Heart left ventricle (tissue), 16 donors: Measurements from ENCODE around the gene ELAVL2. TPM values are rescaled to one million over a fixed set of nuclear protein-coding genes. Genes with fewer than 3 reads are reported as not detected.

ENCODE experiments used
- ATAC-seq, 4 donors: fragments of 200-7000 bp; cut with Tn5 transposase; one replicate each; pipeline ENCODE4 v1.9.1; 2020 to 2022; ENCODE audit warnings: moderate library complexity in 4 of 4, mild to moderate bottlenecking in 3 of 4, moderate number of reproducible peaks in 1 of 4
- DNase-seq, 5 donors: peaks; one replicate each; pipeline ENCODE4 v3.0.0-alpha.2; 2020
- H3K27ac ChIP-seq, 12 donors: fragments of 200-600 bp; sonication (generic) in 4 of 12; one replicate each; pipeline versions ENCODE4 v1.5.0 to v1.8.0; 2016 to 2022; ENCODE audit warnings: mild to moderate bottlenecking in 2 of 12
- H3K27me3 ChIP-seq, 9 donors: fragments of 200-600 bp; sonication (generic) in 2 of 9; one replicate each; pipeline versions ENCODE4 v1.5.1 to v1.8.0; 2016 to 2022; ENCODE audit warnings: mild to moderate bottlenecking in 3 of 9
- H3K36me3 ChIP-seq, 9 donors: fragments of 200-600 bp; sonication (generic) in 2 of 9; one replicate each; pipeline versions ENCODE4 v1.5.0 to v1.8.0; 2018 to 2022; ENCODE audit warnings: mild to moderate bottlenecking in 2 of 9
- H3K4me1 ChIP-seq, 12 donors: fragments of 200-600 bp; sonication (generic) in 4 of 12; one replicate each; pipeline versions ENCODE4 v1.5.0 to v1.8.0; 2016 to 2022; ENCODE audit warnings: mild to moderate bottlenecking in 3 of 12
- H3K4me3 ChIP-seq, 12 donors: fragments of 200-600 bp; sonication (generic) in 4 of 12; one replicate each; pipeline versions ENCODE4 v1.5.0 to v1.8.0; 2017 to 2022; ENCODE audit warnings: mild to moderate bottlenecking in 9 of 12, moderate library complexity in 4 of 12
- H3K9me3 ChIP-seq, 12 donors: fragments of 200-600 bp; sonication (generic) in 4 of 12; one replicate each; pipeline versions ENCODE4 v1.5.0 to v1.8.0; 2016 to 2022; ENCODE audit warnings: mild to moderate bottlenecking in 1 of 12
- POLR2A ChIP-seq, 2 donors: fragments of 450-650 bp; IDR thresholded peaks; one replicate each; pipeline ENCODE4 v1.6.1; 2017; ENCODE audit warnings: antibody characterized with exemption in 2 of 2, mild to moderate bottlenecking in 2 of 2, moderate library complexity in 2 of 2
- WGBS, 4 donors: extraction: QIAGEN DNeasy Blood & Tissue Kit in 2 of 4; methylation state at CpG; one replicate each; pipeline versions ENCODE4 v1.1.5 to v1.1.7; 2013 to 2018; 5-methylcytosine and 5-hydroxymethylcytosine counted together
- intact Hi-C, 10 donors: fragments of 100-400 bp; cut with DNase I; formaldehyde crosslinking; loops; one replicate each; pipeline versions ENCODE4 v1.11.1 to v1.14.2; 2022
- polyA plus RNA-seq, 2 donors: library from polyadenylated mRNA; stranded (reverse); fragments of 200-250 nt; gene quantifications; one replicate each; pipeline ENCODE4 v1.2.3, GENCODE V29; 2013
- total RNA-seq, 9 donors: library from RNA; depleted of rRNA in 2 of 9; stranded (reverse); fragments of >200 nt in 2 of 9; fragmentation: NEBNext Ultra II Directional in 3 of 9; extraction: Animal tissue kit (Norgen Biotek cat#: 25700) in 3 of 9; gene quantifications; one replicate each; pipeline versions ENCODE4 v1.1.0 to v1.2.4, GENCODE V29; 2016 to 2023
- TF ChIP-seq, protein P1 (sequence below), 12 donors: fragments of 200-600 bp; sonication (generic) in 4 of 12; IDR thresholded peaks; one replicate each; pipeline versions ENCODE4 v1.5.0 to v1.8.0; 2018 to 2022; ENCODE audit warnings: antibody characterized with exemption in 12 of 12, mild to moderate bottlenecking in 5 of 12
- donor health status: ischemic (EF 13 %, LVEDD 7.1; RV severe dilation, severe dysfunction).
- donor health status: healthy with polysubstance abuse.
- donor health status: DM: no; HTN: yes; CAD: no.
- donor health status: DM: no; HTN: no; CAD: no.
- donor health status: ischemic (EF 25% LVEDD 6.9; RV normal size, moderate dysfunction).
- donor health status: ischemic (EF 25% LVEDD 5.7; RV mildly dilated, moderate dysfunction).
- donor health status: healthy.
- donor health status: DM: yes; HTN: yes; CAD: no.
- donor health status: ischemic (EF 35%, LVEDD 5.7; RV mildly dilated, moderate dysfunction).
- donor health status: nonischemic (EF 11% LVEDD 7.7; RV severe dilation, severe dysfunction).
- donor health status: DM: yes; HTN: yes; CAD: no.
- donor health status: PGD.
- donor health status: ischemic (EF 29% LVEDD 5.4; RV normal size, mild dysfunction).
- donor health status: nonischemic (EF 23%, LVEDD 6.1; RV moderate dilation, normal function).

Gene ELAVL2
- total and polyA plus RNA-seq, 11 donors: 0.08 to 0.30 (median 0.19) TPM; not detected in 6

DNA sequence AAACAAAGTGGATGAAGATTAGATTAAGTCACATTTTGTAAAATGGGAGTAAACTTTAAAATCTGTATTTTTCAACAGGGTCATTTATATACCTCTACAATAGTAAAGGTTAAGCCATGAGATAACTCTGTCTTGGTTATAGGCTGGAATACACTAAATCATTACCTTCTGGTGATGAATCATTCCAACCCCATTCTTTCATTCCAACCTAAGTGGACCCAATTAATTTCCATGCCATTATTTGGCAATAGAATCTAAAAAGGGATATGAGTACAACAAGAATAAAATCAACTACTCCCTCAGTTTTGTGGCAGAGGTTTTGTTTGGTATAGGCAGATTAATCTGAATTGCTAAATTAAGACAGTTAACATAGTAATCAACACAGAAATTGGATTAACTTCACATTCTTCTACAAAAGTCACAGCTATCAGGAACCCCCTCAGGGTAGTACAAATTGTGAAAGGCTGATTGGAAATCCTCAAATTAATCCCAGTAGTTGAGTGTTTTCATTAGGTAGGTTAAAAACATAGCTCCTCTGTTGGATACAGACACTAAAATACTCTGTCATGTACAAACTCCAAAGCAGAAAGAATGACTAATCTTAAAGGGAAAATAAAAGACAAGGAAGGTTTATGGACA is 54.2 kb downstream of the ELAVL2 start:
- Histone ChIP-seq H3K4me3 (no peak overlapping the region), H3K36me3 (no peaks in the 10 kb centered on the region), H3K27ac (no peak overlapping the region), H3K9me3 (peaks cover 0 to 5% (median 0%) of the 10 kb centered on the region in 12 donors), H3K27me3 (no peaks in the 10 kb centered on the region), H3K4me1 (peaks cover 0 to 2% (median 0%) of the 10 kb centered on the region in 12 donors)
- intact Hi-C loops: loop anchor here in 1 of 10 donors (10.0 kb wide), 1 partner anchor 47 kb away; no protein-coding TSS in a partner anchor
- no peak for ATAC-seq
- DNase-seq: no peak
- TF ChIP-seq, protein P1, sequence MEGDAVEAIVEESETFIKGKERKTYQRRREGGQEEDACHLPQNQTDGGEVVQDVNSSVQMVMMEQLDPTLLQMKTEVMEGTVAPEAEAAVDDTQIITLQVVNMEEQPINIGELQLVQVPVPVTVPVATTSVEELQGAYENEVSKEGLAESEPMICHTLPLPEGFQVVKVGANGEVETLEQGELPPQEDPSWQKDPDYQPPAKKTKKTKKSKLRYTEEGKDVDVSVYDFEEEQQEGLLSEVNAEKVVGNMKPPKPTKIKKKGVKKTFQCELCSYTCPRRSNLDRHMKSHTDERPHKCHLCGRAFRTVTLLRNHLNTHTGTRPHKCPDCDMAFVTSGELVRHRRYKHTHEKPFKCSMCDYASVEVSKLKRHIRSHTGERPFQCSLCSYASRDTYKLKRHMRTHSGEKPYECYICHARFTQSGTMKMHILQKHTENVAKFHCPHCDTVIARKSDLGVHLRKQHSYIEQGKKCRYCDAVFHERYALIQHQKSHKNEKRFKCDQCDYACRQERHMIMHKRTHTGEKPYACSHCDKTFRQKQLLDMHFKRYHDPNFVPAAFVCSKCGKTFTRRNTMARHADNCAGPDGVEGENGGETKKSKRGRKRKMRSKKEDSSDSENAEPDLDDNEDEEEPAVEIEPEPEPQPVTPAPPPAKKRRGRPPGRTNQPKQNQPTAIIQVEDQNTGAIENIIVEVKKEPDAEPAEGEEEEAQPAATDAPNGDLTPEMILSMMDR (IDR thresholded peaks at IDR 0.05): no peak
- no peak for TF ChIP-seq POLR2A (IDR thresholded peaks at IDR 0.05)

DNA sequence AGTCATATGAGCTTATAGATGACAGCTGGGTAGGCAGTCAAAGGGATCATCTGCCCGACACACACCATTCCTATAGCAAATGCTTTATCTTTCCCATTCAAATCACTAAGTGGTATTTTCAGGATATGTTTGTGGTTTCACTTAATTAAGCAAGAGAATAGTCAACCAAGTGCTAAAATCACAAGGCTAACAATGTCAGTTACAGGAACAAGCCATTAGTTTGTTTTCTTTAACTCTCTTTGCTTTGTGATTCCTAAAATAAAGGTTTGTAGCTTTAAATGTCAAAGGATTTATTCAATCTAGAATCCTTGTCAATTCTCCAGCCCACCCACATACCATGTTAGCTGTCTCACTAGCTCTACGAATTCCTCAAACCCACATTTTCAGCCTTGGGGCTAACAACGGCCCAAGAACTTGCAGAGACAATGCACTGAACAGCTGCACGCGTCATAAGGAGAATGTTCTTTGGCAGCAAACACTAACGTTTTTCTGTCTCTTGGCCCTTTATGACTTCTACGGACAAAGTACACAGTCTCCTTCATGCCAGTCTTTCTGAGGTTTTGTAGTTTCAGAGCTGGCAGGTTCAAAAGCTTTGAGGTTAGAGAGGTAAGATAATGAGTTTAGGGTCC is 56.6 kb downstream of the ELAVL2 start:
- H3K27me3 ChIP-seq: no peaks in the 10 kb centered on the region
- H3K27ac ChIP-seq: no peak overlapping the region
- no peak overlapping the region for H3K4me3 ChIP-seq
- peaks cover 0 to 5% (median 0%) of the 10 kb centered on the region in 12 donors for H3K9me3 ChIP-seq
- peaks cover 0 to 3% (median 0%) of the 10 kb centered on the region in 12 donors for H3K4me1 ChIP-seq
- TF ChIP-seq, protein P1 (IDR thresholded peaks at IDR 0.05): no peak
- TF ChIP-seq POLR2A (IDR thresholded peaks at IDR 0.05): no peak
- no peak for DNase-seq
- intact Hi-C loops: no loop called here
- WGBS, 4 donors: 67 to 83% (median 77%) methylated on average over 7 of the region's 7 CpGs
- no peak for ATAC-seq
- no peaks in the 10 kb centered on the region for H3K36me3 ChIP-seq

DNA sequence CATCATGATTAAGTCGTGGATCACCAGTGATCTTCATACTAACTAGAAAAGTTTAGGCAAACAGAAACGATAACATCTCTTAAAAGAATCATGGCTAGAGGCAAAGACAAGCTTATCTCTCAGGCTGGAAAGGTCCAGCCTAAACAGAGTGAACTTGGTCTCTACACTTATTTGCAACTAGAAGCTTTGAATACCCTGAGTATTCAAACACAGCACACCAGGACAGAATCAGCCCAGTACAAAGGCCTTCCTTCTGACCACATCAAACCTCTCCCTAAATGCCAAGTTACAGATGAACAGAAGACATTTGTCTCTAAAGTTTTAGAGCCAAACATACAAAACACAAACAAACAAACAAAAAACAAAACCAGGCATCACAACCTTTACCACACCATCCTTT is 57.2 kb downstream of the ELAVL2 start:
- H3K4me1 ChIP-seq: peaks cover 0 to 3% (median 0%) of the 10 kb centered on the region in 12 donors
- no peak overlapping the region for H3K27ac ChIP-seq
- no peaks in the 10 kb centered on the region for H3K27me3 ChIP-seq
- ATAC-seq (no peak), DNase-seq (no peak)
- H3K9me3 ChIP-seq: peaks cover 0 to 5% (median 0%) of the 10 kb centered on the region in 12 donors
- intact Hi-C loops: no loop called here
- no peak overlapping the region for H3K4me3 ChIP-seq
- no peaks in the 10 kb centered on the region for H3K36me3 ChIP-seq
- 61 to 73% (median 68%) methylated on average over 2 of the region's 2 CpGs for WGBS, 4 donors
- TF ChIP-seq, protein P1 (IDR thresholded peaks at IDR 0.05): no peak
- no peak for TF ChIP-seq POLR2A (IDR thresholded peaks at IDR 0.05)

DNA sequence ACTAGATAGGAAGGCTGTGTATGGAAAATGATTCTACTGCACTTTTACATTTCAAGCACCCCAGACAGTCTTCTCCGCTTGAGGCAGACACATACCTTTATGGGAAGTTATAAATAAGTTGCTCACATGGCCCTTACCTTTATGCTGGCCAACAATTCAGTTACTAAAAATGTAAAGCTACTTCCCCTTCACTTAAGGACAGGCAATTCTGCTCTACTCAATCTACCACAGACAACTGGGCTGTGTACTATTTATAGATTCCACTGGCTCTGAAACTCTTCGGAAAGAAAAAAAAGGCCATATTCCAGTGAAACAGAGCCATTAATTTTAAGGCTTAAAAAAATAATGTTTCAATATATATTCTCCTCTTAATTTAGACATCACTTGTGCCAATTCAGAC is 59.4 kb downstream of the ELAVL2 start:
- Histone ChIP-seq H3K27ac (peak overlapping the region in 1 of 12 donors; percentile 11), H3K4me1 (peaks cover 0 to 3% (median 0%) of the 10 kb centered on the region in 12 donors), H3K36me3 (no peaks in the 10 kb centered on the region), H3K9me3 (peaks cover 0 to 5% (median 0%) of the 10 kb centered on the region in 12 donors), H3K27me3 (no peaks in the 10 kb centered on the region), H3K4me3 (no peak overlapping the region)
- no peak for TF ChIP-seq POLR2A (IDR thresholded peaks at IDR 0.05)
- TF ChIP-seq, protein P1 (IDR thresholded peaks at IDR 0.05): no peak
- DNase-seq: no peak
- 21 to 38% (median 22%) methylated on average over 2 of the region's 2 CpGs for WGBS, 4 donors
- ATAC-seq: peak in 3 of 4 donors; percentile 58 to 85 (median 82)
- intact Hi-C loops: no loop called here
